ENCODE data around the gene WASF2. TPM values are rescaled to one million over a fixed set of nuclear protein-coding genes. Genes with fewer than 3 reads are reported as not detected.

Gene WASF2
- total and polyA plus RNA-seq, 12 donors, result 17.4 to 159 (median 60.9) TPM

DNA sequence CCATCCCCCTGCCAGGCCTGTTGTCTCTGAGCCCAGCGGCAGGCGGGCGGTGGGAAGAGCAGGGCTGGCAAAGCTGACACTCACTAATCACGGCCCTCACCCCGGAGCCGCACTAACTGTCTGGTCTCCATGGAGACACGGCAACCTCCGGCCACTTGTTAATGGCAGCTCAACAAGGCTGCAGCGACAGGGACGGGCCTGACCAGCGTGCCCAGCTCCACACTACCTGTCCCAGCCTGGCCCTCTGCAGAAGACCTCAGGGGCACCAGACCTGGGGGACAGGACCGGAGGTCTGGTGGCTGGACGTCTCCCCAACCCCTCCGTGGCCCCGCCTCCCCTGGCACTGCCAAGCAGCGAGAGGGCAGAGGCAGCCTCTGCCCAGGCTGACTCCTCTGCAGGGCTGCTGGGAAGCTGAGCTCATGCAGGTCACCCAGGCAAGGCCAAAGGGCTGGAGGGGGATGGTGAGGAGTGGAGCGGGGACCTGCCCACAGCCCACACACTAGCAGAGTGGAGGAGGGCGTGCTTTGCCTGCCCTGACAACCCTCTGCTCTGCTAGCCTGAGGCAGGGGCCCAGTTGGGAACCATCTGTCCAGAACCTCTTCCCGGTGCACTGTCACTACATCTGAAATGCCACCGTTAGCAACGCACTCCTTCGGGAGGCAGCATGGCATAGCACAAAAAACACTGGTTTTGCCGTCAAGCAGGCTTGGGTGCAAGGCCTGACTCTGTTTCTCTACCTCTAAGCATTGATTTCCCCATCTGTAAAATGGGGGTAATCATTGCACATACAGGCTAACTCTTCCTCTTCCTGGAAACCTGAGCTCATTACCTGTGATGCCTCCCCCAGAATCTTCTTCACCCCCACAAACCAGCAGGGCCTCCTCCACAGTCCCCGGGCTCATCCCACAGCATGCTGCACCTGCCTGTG, 29.6 kb upstream of the WASF2 start:
- TF ChIP-seq POLR2A (IDR thresholded peaks at IDR 0.05), result peak in 1 of 2 donors; percentile 64
- TF ChIP-seq, protein P1, sequence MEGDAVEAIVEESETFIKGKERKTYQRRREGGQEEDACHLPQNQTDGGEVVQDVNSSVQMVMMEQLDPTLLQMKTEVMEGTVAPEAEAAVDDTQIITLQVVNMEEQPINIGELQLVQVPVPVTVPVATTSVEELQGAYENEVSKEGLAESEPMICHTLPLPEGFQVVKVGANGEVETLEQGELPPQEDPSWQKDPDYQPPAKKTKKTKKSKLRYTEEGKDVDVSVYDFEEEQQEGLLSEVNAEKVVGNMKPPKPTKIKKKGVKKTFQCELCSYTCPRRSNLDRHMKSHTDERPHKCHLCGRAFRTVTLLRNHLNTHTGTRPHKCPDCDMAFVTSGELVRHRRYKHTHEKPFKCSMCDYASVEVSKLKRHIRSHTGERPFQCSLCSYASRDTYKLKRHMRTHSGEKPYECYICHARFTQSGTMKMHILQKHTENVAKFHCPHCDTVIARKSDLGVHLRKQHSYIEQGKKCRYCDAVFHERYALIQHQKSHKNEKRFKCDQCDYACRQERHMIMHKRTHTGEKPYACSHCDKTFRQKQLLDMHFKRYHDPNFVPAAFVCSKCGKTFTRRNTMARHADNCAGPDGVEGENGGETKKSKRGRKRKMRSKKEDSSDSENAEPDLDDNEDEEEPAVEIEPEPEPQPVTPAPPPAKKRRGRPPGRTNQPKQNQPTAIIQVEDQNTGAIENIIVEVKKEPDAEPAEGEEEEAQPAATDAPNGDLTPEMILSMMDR (IDR thresholded peaks at IDR 0.05), result no peak
- WGBS, 4 donors, result 38 to 62% (median 48%) methylated on average over 9 to 24 of the region's 24 CpGs
- Histone ChIP-seq H3K27ac (peak overlapping the region; percentile 19 to 90 (median 77)), H3K27me3 (no peaks in the 10 kb centered on the region), H3K4me3 (peak overlapping the region in 1 of 4 donors; percentile 34), H3K9me3 (replicated peaks in 1 of 3) (no peaks in the 10 kb centered on the region), H3K4me1 (replicated peaks in 1 of 2) (peaks cover 30 to 64% of the 10 kb centered on the region in 2 donors), H3K36me3 (replicated peaks in 1 of 2) (no peaks in the 10 kb centered on the region)
- peak; percentile 85 to 94 (median 91) for DNase-seq
- intact Hi-C loops (cut with DNase I), result no loop called here

DNA sequence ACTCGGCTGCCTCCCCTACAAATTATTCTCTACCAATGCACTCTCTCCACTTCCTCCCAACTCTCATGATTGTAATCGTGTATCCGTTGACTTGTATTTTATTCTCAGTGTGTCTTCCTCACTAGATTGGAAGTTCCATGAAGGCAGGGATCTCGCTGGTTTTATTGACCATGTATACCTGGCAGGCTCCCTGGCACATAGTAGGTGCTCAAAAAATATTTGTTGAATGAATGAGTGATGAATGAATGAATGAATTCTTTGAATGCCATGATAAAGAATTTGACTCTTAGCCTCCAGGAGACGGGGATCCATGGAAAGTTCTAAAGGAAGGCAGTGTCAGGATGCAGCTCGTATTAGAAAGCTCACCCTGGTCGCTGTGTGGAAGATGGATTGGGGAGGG, 28.8 kb upstream of the WASF2 start:
- Histone ChIP-seq H3K9me3 (replicated peaks in 1 of 3) (no peaks in the 10 kb centered on the region), H3K27me3 (no peaks in the 10 kb centered on the region), H3K4me1 (replicated peaks in 1 of 2) (peaks cover 29 to 62% of the 10 kb centered on the region in 2 donors), H3K4me3 (no peak overlapping the region), H3K27ac (peak overlapping the region; percentile 19 to 90 (median 77)), H3K36me3 (replicated peaks in 1 of 2) (no peaks in the 10 kb centered on the region)
- intact Hi-C loops (cut with DNase I), result no loop called here
- DNase-seq, result no peak
- TF ChIP-seq, protein P1 (IDR thresholded peaks at IDR 0.05), result no peak
- TF ChIP-seq POLR2A (IDR thresholded peaks at IDR 0.05), result no peak
- 70 to 80% (median 77%) methylated on average over 7 of the region's 7 CpGs for WGBS, 4 donors

DNA sequence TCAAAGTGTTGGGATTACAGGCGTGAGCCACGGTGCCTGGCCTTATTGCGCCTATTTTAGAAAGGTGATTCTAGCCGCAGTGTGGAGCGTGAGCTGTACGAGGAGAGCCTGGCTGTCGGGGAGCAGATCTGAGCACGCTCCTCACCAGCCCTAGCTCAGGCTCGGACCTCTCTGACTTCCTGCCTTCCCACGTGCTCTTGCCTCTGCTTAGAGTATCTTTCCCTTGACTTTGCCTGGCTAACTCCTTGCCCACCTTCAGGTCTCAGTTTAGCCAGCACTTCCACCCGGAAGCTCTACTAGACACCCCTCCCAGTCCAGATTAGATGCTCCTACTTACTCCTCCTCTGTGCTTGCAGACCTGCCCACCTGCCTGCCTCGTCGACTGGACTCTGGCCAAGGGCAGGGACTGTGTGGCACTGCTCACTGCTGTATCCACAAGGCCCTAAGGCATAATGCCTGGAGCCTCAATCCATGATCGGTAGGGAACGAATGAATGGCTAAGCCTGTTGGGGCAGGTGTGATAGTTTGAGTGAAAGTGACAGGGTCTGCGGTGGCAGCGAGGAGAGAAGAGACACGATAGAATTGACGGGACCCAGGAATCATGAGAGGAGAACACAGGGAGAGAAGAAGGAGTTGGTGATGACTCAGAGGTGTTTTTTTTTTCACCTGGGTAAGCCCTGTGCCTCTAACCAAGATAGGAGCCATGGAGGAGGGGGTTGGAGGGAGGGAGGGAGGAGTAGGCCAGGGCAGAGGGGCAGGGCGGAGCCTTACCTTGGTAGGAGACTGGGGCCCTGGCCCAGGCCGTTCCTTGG, 28.1 kb upstream of the WASF2 start:
- intact Hi-C loops (cut with DNase I), result no loop called here
- H3K4me1 ChIP-seq (replicated peaks in 1 of 2), result peaks cover 23 to 58% of the 10 kb centered on the region in 2 donors
- WGBS, 4 donors, result 72 to 77% (median 75%) methylated on average over 21 of the region's 21 CpGs
- H3K27ac ChIP-seq, result peak overlapping the region in 2 of 5 donors; percentile 90
- H3K4me3 ChIP-seq, result no peak overlapping the region
- peak in 1 of 7 donors; percentile 25 for DNase-seq
- TF ChIP-seq, protein P1 (IDR thresholded peaks at IDR 0.05), result no peak
- no peak for TF ChIP-seq POLR2A (IDR thresholded peaks at IDR 0.05)
- no peaks in the 10 kb centered on the region for H3K36me3 ChIP-seq (replicated peaks in 1 of 2)
- H3K27me3 ChIP-seq, result no peaks in the 10 kb centered on the region
- no peaks in the 10 kb centered on the region for H3K9me3 ChIP-seq (replicated peaks in 1 of 3)

DNA sequence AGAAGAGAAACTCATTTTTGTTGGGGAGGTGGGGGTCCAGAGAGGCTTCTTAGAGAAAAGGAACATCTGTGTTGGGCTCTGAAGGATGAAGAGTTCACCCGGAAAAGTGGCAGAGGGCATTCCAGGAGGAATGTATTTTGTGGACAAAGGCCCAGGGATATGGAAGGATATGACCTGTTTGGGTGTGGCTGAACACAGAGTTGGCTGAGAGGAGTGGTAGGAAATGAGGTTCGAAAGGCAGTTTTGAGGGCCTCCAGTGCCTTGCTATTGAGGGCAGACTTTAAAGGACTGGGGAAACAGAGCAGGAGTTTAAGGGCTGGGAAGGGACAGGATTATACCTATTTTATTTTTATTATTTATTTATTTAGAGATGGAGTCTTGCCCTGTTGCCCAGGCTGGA, 27.3 kb upstream of the WASF2 start:
- intact Hi-C loops (cut with DNase I), result no loop called here
- 73 to 88% (median 76%) methylated on average over 2 of the region's 2 CpGs for WGBS, 4 donors

More for the DNA sequence above, 27.3 kb upstream of the WASF2 start:
- TF ChIP-seq, protein P1 (IDR thresholded peaks at IDR 0.05), result no peak
- TF ChIP-seq POLR2A (IDR thresholded peaks at IDR 0.05), result no peak
- no peaks in the 10 kb centered on the region for H3K36me3 ChIP-seq (replicated peaks in 1 of 2)
- no peaks in the 10 kb centered on the region for H3K27me3 ChIP-seq
- no peaks in the 10 kb centered on the region for H3K9me3 ChIP-seq (replicated peaks in 1 of 3)
- peaks cover 20 to 50% of the 10 kb centered on the region in 2 donors for H3K4me1 ChIP-seq (replicated peaks in 1 of 2)
- peak overlapping the region in 1 of 5 donors; percentile 90 for H3K27ac ChIP-seq
- no peak for DNase-seq
- no peak overlapping the region for H3K4me3 ChIP-seq
